Thyroid gland (tissue), 4 donors: Measurements from ENCODE around the gene CAPN10. TPM values are rescaled to one million over a fixed set of nuclear protein-coding genes. Genes with fewer than 3 reads are reported as not detected.

Experiments used
- DNase-seq, 2 donors: peaks; one replicate each; pipeline ENCODE4 v3.0.0-alpha.2; 2019
- H3K27ac ChIP-seq, 3 donors: fragments of 200-600 bp; sonication (generic); 1 replicate in 2 of 3; 2 replicates in 1 of 3; pipeline ENCODE4 v1.5.1; 2016 to 2019; ENCODE audit warnings: mild to moderate bottlenecking in 1 of 3, moderate library complexity in 1 of 3
- H3K27me3 ChIP-seq: fragments of 200-600 bp; sonication (generic); one replicate; pipeline ENCODE4 v1.5.1; 2019
- H3K36me3 ChIP-seq, 2 donors: fragments of 200-600 bp; sonication (generic); one replicate each; pipeline ENCODE4 v1.5.1; 2016 to 2019
- H3K4me1 ChIP-seq, 2 donors: fragments of 200-600 bp; sonication (generic); one replicate each; pipeline ENCODE4 v1.5.1; 2017 to 2019
- H3K4me3 ChIP-seq, 3 donors: fragments of 200-600 bp; sonication (generic); replicated peaks in 1 of 3; 1 replicate in 2 of 3; 2 replicates in 1 of 3; pipeline ENCODE4 v1.5.1; 2016; ENCODE audit warnings: mild to moderate bottlenecking in 1 of 3
- H3K9me3 ChIP-seq: fragments of 200-600 bp; sonication (generic); one replicate; pipeline ENCODE4 v1.5.1; 2017
- POLR2A ChIP-seq, 2 donors: fragments of 450-650 bp; IDR thresholded peaks; one replicate each; pipeline ENCODE4 v1.6.1; 2017; ENCODE audit warnings: antibody characterized with exemption in 2 of 2, mild to moderate bottlenecking in 2 of 2, moderate library complexity in 1 of 2
- WGBS, 2 donors: methylation state at CpG; one replicate each; pipeline ENCODE4 v1.1.5; 2017; 5-methylcytosine and 5-hydroxymethylcytosine counted together
- intact Hi-C: fragments of 100-400 bp; cut with DNase I; formaldehyde crosslinking; loops from one replicate; pipeline ENCODE4 v1.15.1; 2023
- total RNA-seq, 4 donors: library from RNA; depleted of rRNA; stranded (reverse); fragments of >200 nt; gene quantifications; one replicate each; pipeline ENCODE4 v1.2.3, GENCODE V29; 2016
- TF ChIP-seq, protein P1 (sequence below), 6 experiments: fragments of 200-600 bp in 3 of 6; fragments of 450-650 bp in 3 of 6; sonication (generic) in 3 of 6; IDR thresholded peaks; one replicate each; pipeline ENCODE4 v1.5.1; 2016 to 2019; ENCODE audit warnings: antibody characterized with exemption in 6 of 6, mild to moderate bottlenecking in 2 of 6, inconsistent platforms in 1 of 6, moderate library complexity in 1 of 6

Gene CAPN10
- total RNA-seq, 4 donors from 2014 or later, result 19.3 to 25.3 (median 21.7) TPM

DNA sequence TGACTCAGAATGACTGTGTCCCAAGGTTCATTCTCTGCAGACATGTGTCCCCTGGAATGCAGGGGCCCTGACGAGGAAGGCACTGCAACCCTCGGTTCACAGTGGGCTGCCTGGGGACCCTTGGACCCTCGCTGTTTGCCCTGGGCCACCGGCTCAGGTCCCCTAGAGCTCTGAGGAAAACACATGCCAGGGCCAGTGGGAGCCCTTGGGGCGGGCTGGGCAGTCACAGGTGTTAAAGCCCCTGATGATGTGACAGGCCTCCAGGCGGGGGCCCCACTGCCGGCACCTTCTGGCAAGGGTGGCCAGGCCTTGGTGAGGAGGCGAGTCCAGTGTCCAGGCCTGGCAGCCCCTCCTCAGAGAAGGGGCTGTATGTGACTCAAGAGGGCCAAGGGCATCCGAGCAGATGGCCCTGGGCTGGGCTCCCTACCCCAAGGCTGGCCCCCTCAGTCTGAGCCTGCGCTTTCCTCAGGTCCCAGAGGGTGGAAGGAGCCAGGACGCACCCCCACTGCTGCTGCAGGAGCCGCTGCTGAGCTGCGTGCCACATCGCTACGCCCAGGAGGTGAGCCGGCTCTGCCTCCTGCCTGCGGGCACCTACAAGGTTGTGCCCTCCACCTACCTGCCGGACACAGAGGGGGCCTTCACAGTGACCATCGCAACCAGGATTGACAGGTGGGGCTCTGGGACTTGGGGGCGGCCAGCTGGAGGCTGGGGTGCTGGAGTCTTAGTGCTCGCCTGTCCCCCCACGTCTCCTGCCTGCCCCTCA lies 11.1 kb downstream of the CAPN10 start:
- Histone ChIP-seq H3K27me3 (no peaks in the 10 kb centered on the region), H3K4me1 (no peaks in the 10 kb centered on the region), H3K4me3 (no peak overlapping the region), H3K27ac (no peak overlapping the region), H3K36me3 (peaks cover 0 to 13% of the 10 kb centered on the region in 2 donors), H3K9me3 (no peaks in the 10 kb centered on the region)
- WGBS, 2 donors, result 89 to 95% methylated on average over 11 to 13 of the region's 22 CpGs
- intact Hi-C loops, result loop anchor here (10.0 kb wide), 1 partner anchor 107 kb away; no protein-coding TSS in a partner anchor
- DNase-seq, result peak; percentile 0 to 1
- TF ChIP-seq POLR2A (IDR thresholded peaks at IDR 0.05), result no peak
- TF ChIP-seq, protein P1, sequence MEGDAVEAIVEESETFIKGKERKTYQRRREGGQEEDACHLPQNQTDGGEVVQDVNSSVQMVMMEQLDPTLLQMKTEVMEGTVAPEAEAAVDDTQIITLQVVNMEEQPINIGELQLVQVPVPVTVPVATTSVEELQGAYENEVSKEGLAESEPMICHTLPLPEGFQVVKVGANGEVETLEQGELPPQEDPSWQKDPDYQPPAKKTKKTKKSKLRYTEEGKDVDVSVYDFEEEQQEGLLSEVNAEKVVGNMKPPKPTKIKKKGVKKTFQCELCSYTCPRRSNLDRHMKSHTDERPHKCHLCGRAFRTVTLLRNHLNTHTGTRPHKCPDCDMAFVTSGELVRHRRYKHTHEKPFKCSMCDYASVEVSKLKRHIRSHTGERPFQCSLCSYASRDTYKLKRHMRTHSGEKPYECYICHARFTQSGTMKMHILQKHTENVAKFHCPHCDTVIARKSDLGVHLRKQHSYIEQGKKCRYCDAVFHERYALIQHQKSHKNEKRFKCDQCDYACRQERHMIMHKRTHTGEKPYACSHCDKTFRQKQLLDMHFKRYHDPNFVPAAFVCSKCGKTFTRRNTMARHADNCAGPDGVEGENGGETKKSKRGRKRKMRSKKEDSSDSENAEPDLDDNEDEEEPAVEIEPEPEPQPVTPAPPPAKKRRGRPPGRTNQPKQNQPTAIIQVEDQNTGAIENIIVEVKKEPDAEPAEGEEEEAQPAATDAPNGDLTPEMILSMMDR (IDR thresholded peaks at IDR 0.05), result no peak

DNA sequence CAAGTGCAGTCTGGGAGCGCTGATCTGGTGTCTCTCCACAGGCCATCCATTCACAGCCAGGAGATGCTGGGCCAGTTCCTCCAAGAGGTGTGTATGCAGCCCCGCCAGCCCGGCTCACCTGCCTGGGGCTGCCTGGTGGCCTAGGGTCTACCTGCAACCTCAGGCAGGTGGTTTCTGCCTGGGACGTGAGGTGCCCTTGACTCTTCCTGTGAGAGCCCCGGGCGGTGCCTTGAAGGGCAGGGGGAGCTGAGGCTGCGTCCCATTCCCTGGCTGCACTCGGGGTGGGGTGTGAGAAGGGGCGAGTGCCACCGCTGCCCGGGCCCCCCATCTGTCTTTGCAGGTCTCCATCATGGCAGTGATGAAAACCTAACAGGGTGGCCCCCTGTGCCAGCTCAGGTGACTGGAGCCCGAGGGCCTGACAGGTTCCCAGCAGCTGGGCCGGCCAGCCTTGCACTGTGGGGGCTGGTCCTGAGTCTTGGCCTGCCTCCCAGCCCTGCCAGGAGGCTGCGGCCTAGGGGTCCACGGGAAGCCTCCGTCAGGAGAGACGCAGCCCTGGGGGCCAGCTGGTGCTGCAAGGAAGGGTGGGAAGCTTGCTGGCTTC lies 11.9 kb downstream of the CAPN10 start:
- WGBS, 2 donors, result 80 to 90% methylated on average over 1 to 6 of the region's 17 CpGs
- H3K27ac ChIP-seq, result no peak overlapping the region
- DNase-seq, result peak; percentile 0 to 1

DNA sequence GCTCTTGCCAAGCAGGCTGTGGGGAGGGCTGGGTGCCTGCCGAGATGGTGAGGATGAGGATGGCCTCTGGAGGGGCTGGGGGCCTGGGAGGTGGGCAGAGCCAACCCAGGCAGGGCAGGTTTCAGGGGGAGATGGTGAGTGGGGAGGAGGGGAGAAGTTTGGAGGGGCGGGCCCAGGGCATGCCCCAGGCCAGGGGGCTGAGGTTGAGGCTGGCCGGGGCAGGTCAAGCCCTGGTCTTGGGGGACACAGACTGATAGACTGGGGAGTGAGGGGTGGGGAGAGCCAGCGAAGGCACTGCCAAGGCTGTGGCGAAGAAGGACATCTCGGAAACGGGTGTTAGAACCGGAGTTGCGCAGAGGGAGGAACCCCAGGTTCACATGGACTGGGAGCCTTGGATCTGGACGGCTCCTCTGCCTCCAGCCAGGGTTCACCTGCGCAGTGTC lies 12.6 kb downstream of the CAPN10 start:
- WGBS, 2 donors, result 91 to 97% methylated on average over 11 of the region's 11 CpGs
- DNase-seq, result peak in 1 of 2 donors; percentile 0
- Histone ChIP-seq H3K4me1 (peaks cover 0 to 3% of the 10 kb centered on the region in 2 donors), H3K27me3 (no peaks in the 10 kb centered on the region), H3K27ac (no peak overlapping the region), H3K9me3 (no peaks in the 10 kb centered on the region), H3K36me3 (peaks cover 0 to 13% of the 10 kb centered on the region in 2 donors), H3K4me3 (no peak overlapping the region)
- no peak for TF ChIP-seq POLR2A (IDR thresholded peaks at IDR 0.05)
- TF ChIP-seq, protein P1 (IDR thresholded peaks at IDR 0.05), result no peak
- intact Hi-C loops, result loop anchor here (10.0 kb wide), 1 partner anchor 106 kb away; no protein-coding TSS in a partner anchor

More for the DNA sequence above, 11.9 kb downstream of the CAPN10 start:
- intact Hi-C loops, result loop anchor here (10.0 kb wide), 1 partner anchor 106 kb away; no protein-coding TSS in a partner anchor
- Histone ChIP-seq H3K4me1 (no peaks in the 10 kb centered on the region), H3K4me3 (no peak overlapping the region), H3K27me3 (no peaks in the 10 kb centered on the region), H3K36me3 (peaks cover 0 to 13% of the 10 kb centered on the region in 2 donors), H3K9me3 (no peaks in the 10 kb centered on the region)
- TF ChIP-seq, protein P1 (IDR thresholded peaks at IDR 0.05), result no peak
- TF ChIP-seq POLR2A (IDR thresholded peaks at IDR 0.05), result no peak

DNA sequence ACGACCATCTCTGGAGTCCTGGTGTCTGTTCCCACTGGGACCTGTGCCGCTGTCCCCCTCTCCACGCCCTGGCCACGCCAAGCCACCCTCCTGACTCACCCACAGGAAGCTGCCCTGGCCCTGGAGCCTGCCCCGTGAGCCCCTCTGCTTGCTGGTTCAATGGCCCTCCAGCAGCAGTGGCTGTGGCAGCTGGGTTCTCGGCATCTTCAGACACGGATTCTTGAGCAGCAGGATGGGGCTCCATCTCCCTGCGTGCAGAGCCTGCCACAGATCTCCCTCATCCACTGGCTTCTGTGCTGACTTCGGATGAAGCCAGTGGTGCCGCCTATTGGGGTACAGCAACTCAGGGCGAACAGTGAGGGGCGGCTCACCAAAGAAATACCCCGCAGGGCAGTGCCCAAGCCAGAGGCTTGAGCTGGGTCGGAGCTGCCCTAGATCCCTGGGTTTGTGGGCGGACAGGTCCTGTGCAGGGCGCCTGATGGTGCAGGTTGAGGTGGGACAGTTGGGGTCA lies 14.0 kb downstream of the CAPN10 start:
- TF ChIP-seq POLR2A (IDR thresholded peaks at IDR 0.05), result no peak
- H3K27ac ChIP-seq, result no peak overlapping the region
- no peak overlapping the region for H3K4me3 ChIP-seq
- no peaks in the 10 kb centered on the region for H3K9me3 ChIP-seq
- H3K27me3 ChIP-seq, result no peaks in the 10 kb centered on the region
- peaks cover 0 to 13% of the 10 kb centered on the region in 2 donors for H3K36me3 ChIP-seq
- DNase-seq, result peak in 1 of 2 donors; percentile 0
- intact Hi-C loops, result no loop called here
- H3K4me1 ChIP-seq, result peaks cover 0 to 10% of the 10 kb centered on the region in 2 donors
- 89 to 95% methylated on average over 15 of the region's 16 CpGs for WGBS, 2 donors

DNA sequence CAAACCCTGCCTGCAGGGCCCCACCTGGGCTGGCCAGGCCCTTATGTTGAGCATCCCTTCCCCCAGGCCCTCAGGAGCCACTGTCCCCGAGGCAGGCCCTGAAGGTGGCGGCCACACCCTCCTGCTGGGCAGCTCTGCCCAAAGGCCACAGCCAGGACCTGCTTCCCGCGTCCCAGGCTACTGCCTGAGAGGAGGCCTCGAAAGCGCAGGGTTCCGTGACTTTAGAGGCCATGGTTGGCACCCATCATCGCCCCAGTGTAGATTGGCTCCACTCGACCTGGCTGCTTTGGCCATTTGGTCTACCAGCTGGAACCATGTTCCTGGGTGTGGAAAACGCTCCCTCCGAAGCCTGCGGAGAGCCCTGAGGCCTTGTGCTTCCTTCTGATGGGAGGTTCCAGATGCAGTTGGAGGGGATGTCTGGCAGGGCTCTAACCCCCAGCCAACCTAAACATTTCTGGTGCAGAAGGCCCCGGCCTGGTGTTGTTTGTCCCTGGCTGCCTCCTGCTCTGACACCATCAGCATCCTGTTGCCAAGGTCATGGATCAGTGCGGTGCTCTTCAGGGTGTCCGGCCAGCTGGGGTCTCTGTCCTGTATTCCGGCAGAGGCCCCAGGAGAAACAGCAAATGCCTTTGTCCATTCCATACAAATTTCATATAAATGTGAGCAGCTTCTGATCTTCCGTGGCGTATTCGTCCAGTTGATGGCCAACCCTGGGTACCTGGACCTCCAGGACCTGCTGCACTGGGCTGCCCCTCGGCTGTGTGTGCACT lies 14.7 kb downstream of the CAPN10 start:
- intact Hi-C loops, result no loop called here
- peaks cover 0 to 10% of the 10 kb centered on the region in 2 donors for H3K4me1 ChIP-seq
- no peaks in the 10 kb centered on the region for H3K27me3 ChIP-seq
- TF ChIP-seq, protein P1 (IDR thresholded peaks at IDR 0.05), result no peak
- no peak for TF ChIP-seq POLR2A (IDR thresholded peaks at IDR 0.05)
- H3K27ac ChIP-seq, result no peak overlapping the region
- 82 to 95% methylated on average over 11 to 12 of the region's 20 CpGs for WGBS, 2 donors
- no peak for DNase-seq
- H3K4me3 ChIP-seq, result no peak overlapping the region
- peaks cover 0 to 13% of the 10 kb centered on the region in 2 donors for H3K36me3 ChIP-seq
- no peaks in the 10 kb centered on the region for H3K9me3 ChIP-seq
